Glutamatergic neuron (in vitro differentiated cells): ENCODE data around the gene MLKL. TPM values are rescaled to one million over a fixed set of nuclear protein-coding genes. Genes with fewer than 3 reads are reported as not detected.

ENCODE experiments used
- DNase-seq: peaks from one replicate; pipeline ENCODE4 v3.0.0; 2022
- H3K27ac Mint-ChIP-seq: one replicate; pipeline ENCODE4 v1.8.0; 2020; ENCODE audit warnings: mild to moderate bottlenecking, mixed read lengths, inconsistent platforms; ENCODE audit not compliant: unreplicated experiment
- H3K27me3 Mint-ChIP-seq: one replicate; pipeline ENCODE4 v1.8.0; 2020; ENCODE audit warnings: mild to moderate bottlenecking, moderate library complexity, mixed read lengths, inconsistent platforms; ENCODE audit not compliant: unreplicated experiment
- H3K36me3 Mint-ChIP-seq: one replicate; pipeline ENCODE4 v1.8.0; 2020; ENCODE audit warnings: mild to moderate bottlenecking, mixed read lengths, inconsistent platforms; ENCODE audit not compliant: unreplicated experiment
- H3K4me1 Mint-ChIP-seq: one replicate; pipeline ENCODE4 v1.8.0; 2020; ENCODE audit warnings: mild to moderate bottlenecking, low read depth, mixed read lengths, inconsistent platforms; ENCODE audit not compliant: unreplicated experiment
- H3K4me3 Mint-ChIP-seq: one replicate; pipeline ENCODE4 v1.8.0; 2020; ENCODE audit warnings: mild to moderate bottlenecking, mixed read lengths, inconsistent platforms; ENCODE audit not compliant: unreplicated experiment
- H3K9me3 Mint-ChIP-seq: one replicate; pipeline ENCODE4 v1.8.0; 2020; ENCODE audit warnings: mild to moderate bottlenecking, moderate library complexity, mixed read lengths, inconsistent platforms; ENCODE audit not compliant: unreplicated experiment
- CTCF ChIP-seq: fragments of 200-600 bp; sonication (generic); IDR thresholded peaks from one replicate; pipeline ENCODE4 v1.5.0; 2021; ENCODE audit not compliant: partially characterized antibody, unreplicated experiment
- total RNA-seq: library from RNA; stranded (reverse); fragmentation: NEBNext Ultra II Directional; extraction: Animal tissue kit (Norgen Biotek cat#: 25700); gene quantifications from one replicate; pipeline ENCODE4 v1.2.1, GENCODE V29; 2021; ENCODE audit not compliant: unreplicated experiment

MLKL gene
- total RNA-seq, 1 donor from 2014 or later, result not detected

- Mint-ChIP-seq H3K4me3 (no peak overlapping the region), H3K27ac (no peak overlapping the region), H3K27me3 (peaks cover 2% of the 10 kb centered on the region), H3K36me3 (no peaks in the 10 kb centered on the region), H3K4me1 (peaks cover 2% of the 10 kb centered on the region), H3K9me3 (no peaks in the 10 kb centered on the region)
- no peak for TF ChIP-seq CTCF
- DNase-seq, result no peak
Observed at GRCh38 chr16:74742051-74742481, 41.4 kb upstream of the MLKL start.

GRCh38 chr16:74740795-74741304, 40.2 kb upstream of the MLKL start:
- Mint-ChIP-seq H3K4me1 (peaks cover 5% of the 10 kb centered on the region), H3K36me3 (no peaks in the 10 kb centered on the region), H3K27ac (no peak overlapping the region), H3K4me3 (no peak overlapping the region), H3K9me3 (no peaks in the 10 kb centered on the region), H3K27me3 (peaks cover 2% of the 10 kb centered on the region)
- TF ChIP-seq CTCF, result no peak
- no peak for DNase-seq

- H3K27me3 Mint-ChIP-seq, result peaks cover 2% of the 10 kb centered on the region
- peaks cover 7% of the 10 kb centered on the region for H3K4me1 Mint-ChIP-seq
- no peak overlapping the region for H3K4me3 Mint-ChIP-seq
- no peaks in the 10 kb centered on the region for H3K9me3 Mint-ChIP-seq
- DNase-seq, result no peak
- TF ChIP-seq CTCF, result no peak
- H3K36me3 Mint-ChIP-seq, result no peaks in the 10 kb centered on the region
- no peak overlapping the region for H3K27ac Mint-ChIP-seq
Observed at GRCh38 chr16:74739275-74739674, 38.6 kb upstream of the MLKL start.

- Mint-ChIP-seq H3K27ac (no peak overlapping the region), H3K36me3 (no peaks in the 10 kb centered on the region), H3K4me1 (peaks cover 7% of the 10 kb centered on the region), H3K4me3 (no peak overlapping the region), H3K9me3 (no peaks in the 10 kb centered on the region), H3K27me3 (peaks cover 2% of the 10 kb centered on the region)
- TF ChIP-seq CTCF, result no peak
- no peak for DNase-seq
Observed at GRCh38 chr16:74738816-74739215, 38.2 kb upstream of the MLKL start.

GRCh38 chr16:74738113-74738541, 37.5 kb upstream of the MLKL start:
- Mint-ChIP-seq H3K36me3 (no peaks in the 10 kb centered on the region), H3K27me3 (peaks cover 2% of the 10 kb centered on the region), H3K27ac (no peak overlapping the region), H3K4me1 (peaks cover 7% of the 10 kb centered on the region), H3K4me3 (no peak overlapping the region), H3K9me3 (no peaks in the 10 kb centered on the region)
- DNase-seq, result no peak
- no peak for TF ChIP-seq CTCF
